Pancreas (tissue), 10 donors: ENCODE data around the gene CC2D1A. TPM values are rescaled to one million over a fixed set of nuclear protein-coding genes. Genes with fewer than 3 reads are reported as not detected.

Source experiments
- ATAC-seq, 4 donors: fragments of 200-7000 bp; cut with Tn5 transposase; one replicate each; pipeline versions ENCODE4 v1.8.0 to v1.9.1; 2020; ENCODE audit warnings: mild to moderate bottlenecking in 4 of 4, moderate library complexity in 4 of 4
- DNase-seq, 6 donors: peaks; one replicate each; pipeline ENCODE4 v3.0.0-alpha.2; 2020
- FAIRE-seq: peaks from 2 replicates; lab custom pipeline; 2012; peaks lifted over from hg19 to GRCh38; lab: Jason Lieb, UNC
- H3K27ac ChIP-seq, 4 donors: fragments of 200-600 bp; sonication (generic); 1 replicate in 3 of 4; 2 replicates in 1 of 4; pipeline versions ENCODE4 v1.5.0 to v1.8.0; 2020
- H3K27me3 ChIP-seq, 4 donors: fragments of 200-600 bp; one replicate each; pipeline ENCODE4 v1.8.0; 2021
- H3K36me3 ChIP-seq, 3 donors: fragments of 200-600 bp; sonication (generic) in 1 of 3; one replicate each; pipeline versions ENCODE4 v1.5.0 to v1.8.0; 2020 to 2021
- H3K4me1 ChIP-seq, 3 donors: fragments of 200-600 bp; one replicate each; pipeline ENCODE4 v1.8.0; 2021
- H3K4me3 ChIP-seq, 4 donors: fragments of 200-600 bp; sonication (generic) in 2 of 4; one replicate each; pipeline versions ENCODE4 v1.5.0 to v1.8.0; 2020 to 2021
- H3K9me3 ChIP-seq, 4 donors: fragments of 200-600 bp; one replicate each; pipeline ENCODE4 v1.8.0; 2021
- WGBS, 2 donors: extraction: QIAGEN DNeasy Blood & Tissue Kit; methylation state at CpG; one replicate each; pipeline ENCODE4 v1.1.7; 2013; 5-methylcytosine and 5-hydroxymethylcytosine counted together
- intact Hi-C, 3 donors: fragments of 100-400 bp; cut with DNase I; formaldehyde crosslinking; loops; one replicate each; pipeline versions ENCODE4 v1.11.1 to v1.14.2; 2022
- microRNA-seq, 2 donors: library from miRNA; unstranded; fragments of <30 nt; microRNA quantifications; one replicate each; pipeline versions ENCODE4 to v1.1.0, GENCODE V29; 2019 to 2020
- polyA plus RNA-seq, 2 donors: library from polyadenylated mRNA; stranded (reverse); fragments of 200-250 nt; gene quantifications; one replicate each; pipeline ENCODE4 v1.2.3, GENCODE V29; 2013
- total RNA-seq, 6 donors: library from RNA; stranded (reverse); fragmentation: NEBNext Ultra II Directional in 4 of 6; extraction: Animal tissue kit (Norgen Biotek cat#: 25700) in 4 of 6; gene quantifications; one replicate each; pipeline versions ENCODE4 v1.2.1 to v1.2.4, GENCODE V29; 2021 to 2023
- TF ChIP-seq, protein P1 (sequence below), 4 donors: fragments of 200-600 bp; sonication (generic) in 3 of 4; IDR thresholded peaks; one replicate each; pipeline versions ENCODE4 v1.5.0 to v1.8.0; 2021; ENCODE audit warnings: antibody characterized with exemption in 4 of 4
- donor health status: healthy with polysubstance abuse.
- donor health status: DM: no; HTN: no; CAD: no; lungs with moderate emphysema.
- donor health status: DM: no; HTN: no; CAD: no.
- donor health status: control.
- donor health status: control.
- donor health status: Bipolar disorder and iron deficiency.
- donor health status: DM: yes; HTN: yes; CAD: no.
- donor health status: DM: no; HTN: no; CAD: no.
- donor health status: DM: no; HTN: no; CAD: no.
- donor health status: DM: yes; HTN: yes; CAD: no.

Gene CC2D1A
- total and polyA plus RNA-seq, 8 donors: 23.0 to 78.6 (median 27.2) TPM

DNA sequence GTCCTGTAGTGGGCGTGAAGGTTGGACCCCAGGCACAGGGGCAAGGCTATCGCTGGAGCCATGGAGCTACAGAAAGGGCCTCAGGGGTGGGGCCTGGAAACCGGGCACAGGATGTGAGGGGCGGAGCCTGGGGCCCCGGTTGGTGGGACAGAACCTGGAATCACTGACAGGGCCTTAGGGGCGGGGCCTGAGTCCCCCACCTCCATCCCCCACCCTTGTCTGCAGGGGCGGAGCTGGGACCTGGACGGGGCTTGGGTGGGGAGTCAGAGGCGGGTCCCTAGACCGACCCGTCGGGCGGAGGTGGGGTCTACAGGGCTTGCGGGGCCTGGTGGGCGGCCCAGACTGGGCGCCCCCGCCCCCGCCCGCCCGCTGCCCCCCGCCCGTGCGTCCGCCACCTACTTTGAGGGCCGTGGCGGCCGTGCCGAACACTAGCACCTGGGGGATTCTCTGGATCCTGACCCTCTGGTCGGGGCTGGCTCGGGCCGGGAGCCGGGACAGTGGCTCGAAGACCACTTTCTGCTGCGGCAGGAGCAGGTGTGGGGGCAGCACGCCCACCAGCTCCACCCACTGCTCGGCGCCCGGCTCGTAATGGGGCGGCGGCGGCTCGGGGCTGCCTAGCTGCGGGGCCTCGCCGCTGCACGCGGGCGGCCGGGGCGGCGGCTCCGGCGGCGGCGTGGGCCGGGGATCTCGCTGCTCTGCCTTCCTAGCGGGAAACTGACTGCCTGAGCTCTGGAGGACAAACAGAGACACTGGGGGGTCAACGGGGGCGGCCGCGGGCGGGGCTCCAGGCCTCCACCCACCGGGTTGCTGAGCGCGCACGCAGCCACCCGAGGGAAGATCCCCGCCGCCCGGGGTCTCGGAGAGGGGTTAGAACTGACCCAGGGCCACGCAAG is 72.6 kb downstream of the CC2D1A start:
- 71 to 76% methylated on average over 61 to 74 of the region's 74 CpGs for WGBS, 2 donors

DNA sequence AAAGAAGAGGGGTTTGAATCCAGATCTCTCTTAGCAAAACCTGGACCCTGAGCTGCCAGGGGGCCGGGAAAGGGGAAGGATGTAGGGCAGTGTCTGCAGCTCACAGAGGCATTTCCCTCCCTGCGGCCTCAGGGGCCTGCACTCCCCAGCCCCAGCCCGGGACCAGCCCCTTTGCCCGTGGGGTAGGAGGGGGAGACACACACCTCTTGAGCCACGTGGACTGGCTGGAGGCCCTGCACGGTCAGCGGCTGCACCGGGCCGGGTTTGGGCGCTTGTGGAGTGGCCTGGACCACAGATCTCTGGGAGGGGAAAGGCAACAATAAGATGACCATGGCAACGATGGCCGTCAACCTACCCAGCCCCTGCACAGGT is 73.2 kb downstream of the CC2D1A start:
- Histone ChIP-seq H3K9me3 (no peaks in the 10 kb centered on the region), H3K4me3 (peak overlapping the region in 1 of 4 donors; percentile 35), H3K36me3 (peaks cover 0 to 10% (median 0%) of the 10 kb centered on the region in 3 donors), H3K27ac (no peak overlapping the region), H3K4me1 (no peaks in the 10 kb centered on the region), H3K27me3 (no peaks in the 10 kb centered on the region)
- intact Hi-C loops: no loop called here
- peak in 1 of 4 donors; percentile 9 for ATAC-seq
- 69 to 74% methylated on average over 12 of the region's 12 CpGs for WGBS, 2 donors
- FAIRE-seq: no peak
- DNase-seq: no peak
- TF ChIP-seq, protein P1, sequence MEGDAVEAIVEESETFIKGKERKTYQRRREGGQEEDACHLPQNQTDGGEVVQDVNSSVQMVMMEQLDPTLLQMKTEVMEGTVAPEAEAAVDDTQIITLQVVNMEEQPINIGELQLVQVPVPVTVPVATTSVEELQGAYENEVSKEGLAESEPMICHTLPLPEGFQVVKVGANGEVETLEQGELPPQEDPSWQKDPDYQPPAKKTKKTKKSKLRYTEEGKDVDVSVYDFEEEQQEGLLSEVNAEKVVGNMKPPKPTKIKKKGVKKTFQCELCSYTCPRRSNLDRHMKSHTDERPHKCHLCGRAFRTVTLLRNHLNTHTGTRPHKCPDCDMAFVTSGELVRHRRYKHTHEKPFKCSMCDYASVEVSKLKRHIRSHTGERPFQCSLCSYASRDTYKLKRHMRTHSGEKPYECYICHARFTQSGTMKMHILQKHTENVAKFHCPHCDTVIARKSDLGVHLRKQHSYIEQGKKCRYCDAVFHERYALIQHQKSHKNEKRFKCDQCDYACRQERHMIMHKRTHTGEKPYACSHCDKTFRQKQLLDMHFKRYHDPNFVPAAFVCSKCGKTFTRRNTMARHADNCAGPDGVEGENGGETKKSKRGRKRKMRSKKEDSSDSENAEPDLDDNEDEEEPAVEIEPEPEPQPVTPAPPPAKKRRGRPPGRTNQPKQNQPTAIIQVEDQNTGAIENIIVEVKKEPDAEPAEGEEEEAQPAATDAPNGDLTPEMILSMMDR (IDR thresholded peaks at IDR 0.05): no peak

More for the DNA sequence above, 72.6 kb downstream of the CC2D1A start:
- H3K4me1 ChIP-seq: no peaks in the 10 kb centered on the region
- TF ChIP-seq, protein P1 (IDR thresholded peaks at IDR 0.05): no peak
- peaks cover 0 to 10% (median 0%) of the 10 kb centered on the region in 3 donors for H3K36me3 ChIP-seq
- peak in 3 of 4 donors; percentile 55 to 80 (median 60) for ATAC-seq
- peak overlapping the region in 1 of 4 donors; percentile 35 for H3K4me3 ChIP-seq
- peak overlapping the region in 1 of 4 donors; percentile 22 for H3K27ac ChIP-seq
- intact Hi-C loops: no loop called here
- DNase-seq: peak in 3 of 6 donors; percentile 47 to 77 (median 64)
- no peak for FAIRE-seq
- H3K27me3 ChIP-seq: no peaks in the 10 kb centered on the region
- H3K9me3 ChIP-seq: no peaks in the 10 kb centered on the region

DNA sequence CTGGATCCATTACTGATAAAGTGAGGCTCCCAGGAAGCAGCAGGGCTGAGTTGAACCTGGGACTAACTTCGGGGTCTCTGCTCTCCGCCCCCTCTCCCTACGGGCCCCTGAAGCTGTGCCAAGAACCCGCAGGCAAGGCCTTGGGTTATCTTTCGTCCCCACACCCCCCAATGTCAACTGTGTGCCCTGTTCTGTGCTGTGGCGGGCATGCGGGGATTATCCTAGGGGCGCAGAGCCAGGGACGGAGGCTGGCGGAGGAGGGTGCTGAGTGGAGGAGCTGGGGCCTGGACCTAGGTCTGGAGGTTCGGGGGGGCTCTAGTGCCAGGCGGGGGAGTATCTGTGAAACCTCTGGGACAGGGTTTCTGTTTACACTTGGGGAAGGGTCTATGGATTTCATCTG is 73.7 kb downstream of the CC2D1A start:
- FAIRE-seq: no peak
- no peak overlapping the region for H3K4me3 ChIP-seq
- H3K27ac ChIP-seq: no peak overlapping the region
- H3K36me3 ChIP-seq: peaks cover 0 to 10% (median 0%) of the 10 kb centered on the region in 3 donors
- H3K27me3 ChIP-seq: no peaks in the 10 kb centered on the region
- no peaks in the 10 kb centered on the region for H3K9me3 ChIP-seq
- H3K4me1 ChIP-seq: no peaks in the 10 kb centered on the region
- no peak for DNase-seq
- WGBS, 2 donors: 78 to 82% methylated on average over 12 of the region's 12 CpGs
- no peak for ATAC-seq
- intact Hi-C loops: no loop called here
- TF ChIP-seq, protein P1 (IDR thresholded peaks at IDR 0.05): no peak

DNA sequence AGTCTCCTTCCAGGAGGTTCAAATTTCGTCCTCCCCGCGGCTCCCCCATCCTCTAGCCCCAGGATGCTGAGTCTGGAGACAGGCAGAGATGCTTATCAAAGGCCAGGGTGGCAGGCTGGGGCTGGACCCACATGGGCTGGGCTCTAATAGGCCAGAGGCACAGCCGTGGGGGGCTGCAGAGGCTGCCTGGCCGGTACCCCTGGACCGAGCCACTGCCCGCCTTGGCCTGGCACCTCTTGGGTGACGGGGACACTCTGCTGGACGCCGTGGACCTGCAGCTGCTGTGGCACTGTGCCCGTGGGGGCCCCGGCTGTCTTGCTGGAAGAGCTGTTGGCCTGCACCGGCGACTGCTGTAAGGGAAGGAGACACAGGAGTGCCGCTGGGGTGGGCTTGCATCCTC is 74.3 kb downstream of the CC2D1A start:
- intact Hi-C loops: no loop called here
- Histone ChIP-seq H3K36me3 (peaks cover 0 to 10% (median 0%) of the 10 kb centered on the region in 3 donors), H3K27me3 (no peaks in the 10 kb centered on the region), H3K9me3 (no peaks in the 10 kb centered on the region), H3K27ac (no peak overlapping the region), H3K4me3 (no peak overlapping the region), H3K4me1 (no peaks in the 10 kb centered on the region)
- no peak for FAIRE-seq
- WGBS, 2 donors: 92 to 97% methylated on average over 14 to 15 of the region's 15 CpGs
- no peak for DNase-seq
- TF ChIP-seq, protein P1 (IDR thresholded peaks at IDR 0.05): no peak
- ATAC-seq: no peak

Small RNA genes lying within 50 kb of the gene (microRNA-seq; reads per million reads assigned to microRNA genes)
- gene MIR181C (348 to 477 reads per million in 2 donors), gene MIR181D (145 to 247 reads per million in 2 donors)

Other genes with a start within 250 kb of the CC2D1A start
- 10 to 100 TPM; 14.4 to 21.4 (median 16.1) TPM for gene MRI1, start 141.7 kb upstream of the CC2D1A start, total RNA-seq
- 10 to 100 TPM; 21.6 to 35.1 TPM for gene MRI1, start 141.7 kb upstream of the CC2D1A start, polyA plus RNA-seq
- 10 to 100 TPM; 18.9 to 37.8 (median 29.0) TPM for gene C19orf53, start 131.7 kb upstream of the CC2D1A start, total RNA-seq
- gene C19orf53, start 131.7 kb upstream of the CC2D1A start, polyA plus RNA-seq: 10 to 100 TPM; 91.2 to 99.0 TPM
- gene ZSWIM4, start 110.8 kb upstream of the CC2D1A start, total RNA-seq: 1 to 10 TPM; 1.9 to 9.3 (median 3.4) TPM
- gene ZSWIM4, start 110.8 kb upstream of the CC2D1A start, polyA plus RNA-seq: 1 to 10 TPM; 3.9 to 5.5 TPM
- gene NANOS3, start 29.1 kb upstream of the CC2D1A start, total RNA-seq: 1 to 10 TPM in 1 of 6 donors, under 1 TPM in 3, not detected in 2; 0.39 to 1.4 (median 0.62) TPM
- 1 to 10 TPM in 1 of 2 donors, under 1 TPM in 1; 0.65 to 3.1 TPM for gene NANOS3, start 29.1 kb upstream of the CC2D1A start, polyA plus RNA-seq
- gene BRME1, start 84 bp upstream of the CC2D1A start, total RNA-seq: 1 to 10 TPM; 2.6 to 4.5 (median 3.9) TPM
- 10 to 100 TPM in 1 of 2 donors, 1 to 10 TPM in 1; 8.1 to 15.3 TPM for gene BRME1, start 84 bp upstream of the CC2D1A start, polyA plus RNA-seq
- 1 to 10 TPM in 1 of 6 donors, under 1 TPM in 3, not detected in 2; 0.25 to 2.0 (median 0.84) TPM for gene PODNL1, start 32.2 kb downstream of the CC2D1A start, total RNA-seq
- under 1 TPM; 0.40 to 0.76 TPM for gene PODNL1, start 32.2 kb downstream of the CC2D1A start, polyA plus RNA-seq
- gene DCAF15, start 46.3 kb downstream of the CC2D1A start, total RNA-seq: 10 to 100 TPM in 3 of 6 donors, 1 to 10 TPM in 3; 7.8 to 15.2 (median 10.3) TPM
- 10 to 100 TPM; 37.8 to 50.7 TPM for gene DCAF15, start 46.3 kb downstream of the CC2D1A start, polyA plus RNA-seq
- 10 to 100 TPM in 1 of 6 donors, 1 to 10 TPM in 5; 5.5 to 10.6 (median 6.8) TPM for gene RFX1, start 100.1 kb downstream of the CC2D1A start, total RNA-seq
- gene RFX1, start 100.1 kb downstream of the CC2D1A start, polyA plus RNA-seq: 10 to 100 TPM; 11.7 to 55.6 TPM
- gene RLN3, start 121.9 kb downstream of the CC2D1A start, total RNA-seq: not detected
- gene RLN3, start 121.9 kb downstream of the CC2D1A start, polyA plus RNA-seq: not detected
- gene IL27RA, start 125.6 kb downstream of the CC2D1A start, total RNA-seq: 1 to 10 TPM in 5 of 6 donors, under 1 TPM in 1; 0.88 to 8.2 (median 1.9) TPM
- gene IL27RA, start 125.6 kb downstream of the CC2D1A start, polyA plus RNA-seq: 1 to 10 TPM; 1.4 to 3.1 TPM
- gene PALM3, start 155.9 kb downstream of the CC2D1A start, total RNA-seq: 10 to 100 TPM in 5 of 6 donors, 1 to 10 TPM in 1; 5.6 to 21.2 (median 15.9) TPM
- 100 to 1,000 TPM in 1 of 2 donors, 10 to 100 TPM in 1; 61.9 to 155 TPM for gene PALM3, start 155.9 kb downstream of the CC2D1A start, polyA plus RNA-seq
- gene MISP3, start 166.6 kb downstream of the CC2D1A start, total RNA-seq: 1 to 10 TPM; 6.4 to 9.4 (median 7.4) TPM
- gene MISP3, start 166.6 kb downstream of the CC2D1A start, polyA plus RNA-seq: 10 to 100 TPM; 13.3 to 21.4 TPM
- gene C19orf67, start 179.6 kb downstream of the CC2D1A start, total RNA-seq: not detected
- not detected for gene C19orf67, start 179.6 kb downstream of the CC2D1A start, polyA plus RNA-seq
- 10 to 100 TPM in 4 of 6 donors, 1 to 10 TPM in 2; 7.9 to 24.3 (median 15.1) TPM for gene SAMD1, start 184.6 kb downstream of the CC2D1A start, total RNA-seq
- gene SAMD1, start 184.6 kb downstream of the CC2D1A start, polyA plus RNA-seq: 10 to 100 TPM; 17.2 TPM
- 10 to 100 TPM; 25.3 to 42.9 (median 35.5) TPM for gene PRKACA, start 211.6 kb downstream of the CC2D1A start, total RNA-seq
- gene PRKACA, start 211.6 kb downstream of the CC2D1A start, polyA plus RNA-seq: 10 to 100 TPM; 27.5 to 28.2 TPM
- 1 to 10 TPM in 2 of 6 donors, under 1 TPM in 4; 0.14 to 1.1 (median 0.41) TPM for gene ASF1B, start 230.4 kb downstream of the CC2D1A start, total RNA-seq
- under 1 TPM; 0.30 to 0.70 TPM for gene ASF1B, start 230.4 kb downstream of the CC2D1A start, polyA plus RNA-seq